ENCODE measurements around the gene TRAPPC5.

TRAPPC5 gene

DNA sequence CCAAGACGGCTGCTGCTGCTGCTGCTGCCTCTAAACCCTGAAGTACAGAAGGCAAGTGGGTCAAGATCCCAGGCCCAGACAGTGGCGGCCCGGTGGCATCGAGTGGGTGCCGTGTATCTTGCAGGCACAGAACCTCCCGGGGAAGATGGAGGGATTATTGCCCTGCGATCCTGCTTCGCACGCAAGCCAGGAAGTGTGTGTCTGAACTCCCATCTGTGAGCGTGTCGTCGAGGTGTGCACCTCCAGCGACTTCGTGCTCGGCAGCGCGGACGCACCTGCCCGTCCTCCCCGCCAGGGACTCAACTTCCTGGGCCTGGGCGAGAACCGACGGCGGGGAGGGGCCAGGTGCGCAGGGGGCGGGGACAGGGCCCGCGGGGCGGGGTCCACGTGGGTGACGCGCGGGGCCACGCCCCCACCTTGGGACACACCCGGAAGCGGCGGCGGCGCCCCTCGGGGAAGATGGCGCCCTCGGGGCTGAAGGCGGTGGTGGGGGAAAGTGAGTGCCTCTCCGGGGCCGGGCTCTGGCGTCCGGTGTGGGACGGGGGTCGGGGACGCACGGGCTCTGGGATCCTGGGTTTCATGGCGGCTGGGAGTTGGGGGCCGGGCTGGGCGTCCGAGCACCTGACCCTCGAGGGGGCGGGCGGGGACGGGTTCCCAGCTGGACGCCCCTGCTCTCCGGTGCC lies 43.8 kb upstream of the TRAPPC5 start, which contains the start of gene STXBP2:
TSS of gene STXBP2 (plus strand) at position 420 of the 683 bp plus-strand sequence. CDS start at position 460, 40 bp downstream.
- TF ChIP-seq, protein P1, sequence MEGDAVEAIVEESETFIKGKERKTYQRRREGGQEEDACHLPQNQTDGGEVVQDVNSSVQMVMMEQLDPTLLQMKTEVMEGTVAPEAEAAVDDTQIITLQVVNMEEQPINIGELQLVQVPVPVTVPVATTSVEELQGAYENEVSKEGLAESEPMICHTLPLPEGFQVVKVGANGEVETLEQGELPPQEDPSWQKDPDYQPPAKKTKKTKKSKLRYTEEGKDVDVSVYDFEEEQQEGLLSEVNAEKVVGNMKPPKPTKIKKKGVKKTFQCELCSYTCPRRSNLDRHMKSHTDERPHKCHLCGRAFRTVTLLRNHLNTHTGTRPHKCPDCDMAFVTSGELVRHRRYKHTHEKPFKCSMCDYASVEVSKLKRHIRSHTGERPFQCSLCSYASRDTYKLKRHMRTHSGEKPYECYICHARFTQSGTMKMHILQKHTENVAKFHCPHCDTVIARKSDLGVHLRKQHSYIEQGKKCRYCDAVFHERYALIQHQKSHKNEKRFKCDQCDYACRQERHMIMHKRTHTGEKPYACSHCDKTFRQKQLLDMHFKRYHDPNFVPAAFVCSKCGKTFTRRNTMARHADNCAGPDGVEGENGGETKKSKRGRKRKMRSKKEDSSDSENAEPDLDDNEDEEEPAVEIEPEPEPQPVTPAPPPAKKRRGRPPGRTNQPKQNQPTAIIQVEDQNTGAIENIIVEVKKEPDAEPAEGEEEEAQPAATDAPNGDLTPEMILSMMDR (conservative IDR thresholded peaks at IDR 0.05; ENCODE audit: low read depth, low read length): no peak
- no peak for DNase-seq (ENCODE audit: low read depth)
- H3K4me3 ChIP-seq (ENCODE audit: low read length): peak within 1 kb of the TSS; percentile 71

DNA sequence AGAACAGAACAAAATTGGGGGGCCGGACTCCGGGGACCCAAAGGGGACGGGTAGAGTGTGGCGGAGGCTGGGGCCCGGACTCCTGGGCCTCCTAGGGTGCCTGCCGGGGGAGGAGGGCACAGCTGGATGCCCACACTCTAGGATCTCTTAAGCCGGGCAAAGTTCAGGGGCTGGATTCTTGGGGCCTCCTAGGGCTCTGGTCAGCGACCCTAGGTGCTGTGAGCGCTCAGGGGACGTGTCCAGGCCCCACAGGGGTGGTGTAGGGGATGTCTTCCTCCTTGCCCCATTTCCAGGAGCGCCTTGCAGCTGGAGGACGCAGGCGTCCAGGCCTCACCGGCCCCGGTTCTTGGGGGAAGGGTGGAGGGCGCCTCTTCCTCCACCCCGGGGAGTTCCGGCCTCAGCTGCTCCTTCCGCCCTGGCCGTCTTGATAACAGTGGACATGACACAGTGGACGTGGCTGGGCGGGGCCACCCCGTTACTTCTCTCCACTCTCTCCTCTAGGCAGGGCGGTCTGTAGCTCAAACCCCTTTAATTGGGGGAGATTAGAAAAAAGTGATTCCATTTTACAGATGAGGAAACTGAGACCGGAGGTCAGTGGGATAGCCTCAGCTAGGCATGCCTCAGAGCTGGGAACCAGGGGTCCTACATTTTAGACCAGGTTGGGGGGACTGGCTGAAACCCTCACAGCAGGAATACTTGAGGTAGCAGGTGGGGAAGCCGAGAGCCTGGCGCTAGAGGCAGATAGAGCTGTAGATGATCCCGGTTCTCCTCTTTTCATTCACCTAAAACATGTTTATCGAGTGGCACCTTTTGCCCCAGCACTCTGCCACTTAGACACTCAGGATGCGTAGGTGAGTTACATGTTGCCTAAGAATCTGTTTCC lies 43.0 kb upstream of the TRAPPC5 start:
- no peak for DNase-seq (ENCODE audit: low read depth)
- TF ChIP-seq, protein P1 (conservative IDR thresholded peaks at IDR 0.05; ENCODE audit: low read depth, low read length): no peak
- H3K4me3 ChIP-seq (ENCODE audit: low read length): peak overlapping the region; percentile 71

DNA sequence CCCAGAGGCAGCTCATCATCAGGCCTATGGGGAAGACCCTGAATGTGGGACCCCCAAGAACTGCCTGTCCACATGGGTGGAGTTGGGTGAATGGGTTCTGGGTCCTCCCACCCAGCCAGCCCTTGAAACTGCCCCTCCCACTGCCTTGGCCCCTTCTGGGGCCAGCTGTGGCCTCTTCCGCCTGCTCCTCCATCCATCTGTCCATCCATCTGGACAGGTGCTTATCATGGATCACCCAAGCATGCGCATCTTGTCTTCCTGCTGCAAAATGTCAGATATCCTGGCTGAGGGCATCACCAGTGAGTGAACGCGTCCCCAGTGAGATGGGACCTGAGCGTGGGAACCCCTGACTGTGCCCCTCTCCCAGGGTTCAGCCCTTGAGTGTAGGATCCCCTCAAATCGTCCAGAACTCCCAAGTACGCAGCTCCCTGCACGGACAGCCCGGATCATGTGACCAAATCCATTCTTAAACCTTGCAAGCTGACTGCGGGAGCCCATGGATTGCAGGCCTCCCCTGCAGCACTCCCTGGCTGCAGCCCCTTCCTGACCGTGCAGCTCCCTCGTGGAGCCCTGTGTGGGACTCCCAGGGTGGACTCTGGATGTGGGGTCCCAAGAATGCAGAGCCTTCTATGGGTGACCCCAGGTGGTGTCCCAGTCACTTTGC lies 41.7 kb upstream of the TRAPPC5 start:
- DNase-seq (ENCODE audit: low read depth): no peak
- TF ChIP-seq, protein P1 (conservative IDR thresholded peaks at IDR 0.05; ENCODE audit: low read depth, low read length): no peak
- no peak overlapping the region for H3K4me3 ChIP-seq (ENCODE audit: low read length)

DNA sequence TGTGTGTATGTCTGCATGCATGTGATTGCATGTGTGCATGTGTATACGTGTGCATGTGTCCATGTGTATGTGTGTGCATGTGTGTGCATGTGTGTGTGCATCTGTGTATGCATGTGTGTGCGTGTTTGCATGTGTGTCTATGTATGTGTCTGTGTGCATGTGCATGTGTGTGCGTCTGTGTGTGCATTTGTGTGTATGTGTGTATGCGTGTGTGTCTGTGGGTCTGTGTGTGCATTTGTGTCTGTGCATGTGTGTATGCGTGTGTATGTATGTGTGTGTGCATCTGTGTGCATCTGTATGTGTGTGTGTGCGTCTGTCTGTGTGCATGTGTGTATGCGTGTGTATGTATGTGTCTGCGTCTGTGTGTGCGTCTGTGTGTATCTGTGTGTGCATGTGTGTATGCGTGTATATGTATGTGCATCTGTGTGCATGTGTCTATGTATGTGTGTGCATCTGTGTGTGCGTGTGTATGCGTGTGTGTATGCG lies 40.7 kb upstream of the TRAPPC5 start:
- no peak for DNase-seq (ENCODE audit: low read depth)
- no peak overlapping the region for H3K4me3 ChIP-seq (ENCODE audit: low read length)
- TF ChIP-seq, protein P1 (conservative IDR thresholded peaks at IDR 0.05; ENCODE audit: low read depth, low read length): no peak

DNA sequence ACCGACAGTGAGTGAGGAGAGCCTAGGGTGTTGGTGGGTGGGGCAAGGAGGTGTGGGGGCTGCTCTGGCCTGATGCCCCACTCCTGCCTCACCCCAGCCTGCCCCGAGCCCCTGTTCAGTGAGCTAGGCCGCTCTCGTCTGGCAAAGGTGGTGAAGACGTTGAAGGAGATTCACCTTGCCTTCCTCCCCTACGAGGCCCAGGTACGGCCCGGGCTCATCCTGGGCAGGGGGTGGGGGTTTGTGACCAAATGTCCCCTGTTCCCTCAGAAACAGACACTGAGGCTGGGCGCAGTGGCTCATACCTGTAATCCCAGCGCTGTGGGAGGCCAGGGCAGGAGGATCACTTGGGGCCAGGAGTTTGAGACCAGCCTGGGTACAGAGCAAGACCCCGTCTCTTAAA lies 39.8 kb upstream of the TRAPPC5 start:
- TF ChIP-seq, protein P1 (conservative IDR thresholded peaks at IDR 0.05; ENCODE audit: low read depth, low read length): no peak
- no peak overlapping the region for H3K4me3 ChIP-seq (ENCODE audit: low read length)
- no peak for DNase-seq (ENCODE audit: low read depth)

DNA sequence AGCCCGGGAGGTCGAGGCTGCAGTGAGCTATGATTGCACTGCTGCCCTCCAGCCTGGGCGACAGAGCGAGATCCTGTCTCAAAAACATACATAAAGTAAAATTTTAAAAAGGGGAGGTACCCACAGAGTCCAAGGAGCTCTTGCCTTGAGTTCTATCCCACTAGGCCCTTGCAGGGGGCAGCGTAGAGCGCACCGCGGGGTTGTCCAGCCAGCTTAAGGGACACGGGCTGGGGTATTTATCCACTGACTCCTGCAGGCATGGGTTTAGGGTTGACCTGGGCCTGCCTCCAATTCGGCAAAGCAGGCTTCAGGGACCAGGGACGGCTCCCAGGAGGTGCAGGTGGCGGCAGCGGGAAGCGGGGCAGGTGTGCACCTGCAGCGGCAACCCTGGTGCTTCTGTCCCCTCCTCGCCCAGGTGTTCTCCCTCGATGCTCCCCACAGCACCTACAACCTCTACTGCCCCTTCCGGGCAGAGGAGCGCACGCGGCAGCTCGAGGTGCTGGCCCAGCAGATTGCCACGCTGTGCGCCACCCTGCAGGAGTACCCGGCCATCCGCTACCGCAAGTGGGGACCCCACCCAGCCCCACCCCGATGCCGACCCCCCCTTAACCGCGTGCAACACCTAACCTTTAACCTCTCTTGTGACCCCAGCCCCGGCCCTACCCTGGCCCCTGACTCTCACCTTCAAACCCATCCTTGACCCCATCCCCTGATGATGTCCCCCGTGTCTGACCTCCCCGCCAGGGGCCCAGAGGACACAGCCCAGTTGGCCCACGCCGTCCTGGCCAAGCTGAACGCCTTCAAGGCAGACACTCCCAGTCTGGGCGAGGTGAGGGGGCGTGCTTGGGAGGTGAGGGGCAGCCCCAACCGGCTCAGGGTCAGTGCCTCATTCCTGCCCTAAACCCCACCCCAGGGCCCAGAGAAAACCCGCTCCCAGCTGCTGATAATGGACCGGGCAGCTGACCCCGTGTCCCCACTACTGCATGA lies 39.0 kb upstream of the TRAPPC5 start:
- TF ChIP-seq, protein P1 (conservative IDR thresholded peaks at IDR 0.05; ENCODE audit: low read depth, low read length): peak; percentile 22
- no peak overlapping the region for H3K4me3 ChIP-seq (ENCODE audit: low read length)
- DNase-seq (ENCODE audit: low read depth): no peak
